Stimulated activated CD4-positive, alpha-beta T cell treated with anti-CD3 and anti-CD28 coated beads, Interleukin-12 subunit alpha, Interleukin-12 subunit beta, amount 100 ng/mL, for 48 hours (primary cell): ENCODE measurements around the gene IPPK.

Experiments used
- DNase-seq, 3 donors: peaks; one replicate each; pipeline ENCODE4 v3.0.0-alpha.2; 2020; ENCODE audit warnings: low read depth in 2 of 3, low spot score in 1 of 3

IPPK gene

GRCh38 chr9:92616199-92616641, 53.7 kb downstream of the IPPK start:
- DNase-seq, result no peak

GRCh38 chr9:92615790-92616189, 54.1 kb downstream of the IPPK start:
- no peak for DNase-seq

GRCh38 chr9:92614763-92615461, 55.0 kb downstream of the IPPK start:
- no peak for DNase-seq

- no peak for DNase-seq
These were observed 55.8 kb downstream of the IPPK start for GRCh38 chr9:92614123-92614510.

GRCh38 chr9:92613268-92614122, 56.4 kb downstream of the IPPK start:
- DNase-seq, result no peak

GRCh38 chr9:92612816-92613215, 57.1 kb downstream of the IPPK start:
- no peak for DNase-seq

- no peak for DNase-seq
These were observed 57.6 kb downstream of the IPPK start for GRCh38 chr9:92612292-92612691.

GRCh38 chr9:92611621-92612285, 58.2 kb downstream of the IPPK start:
- no peak for DNase-seq

GRCh38 chr9:92610470-92611420, 59.2 kb downstream of the IPPK start:
- no peak for DNase-seq

GRCh38 chr9:92608909-92609445, 61.0 kb downstream of the IPPK start:
- no peak for DNase-seq

- no peak for DNase-seq
These were observed 61.6 kb downstream of the IPPK start for GRCh38 chr9:92608241-92608908.

GRCh38 chr9:92607773-92608172, 62.2 kb downstream of the IPPK start:
- no peak for DNase-seq

GRCh38 chr9:92607088-92607487, 62.8 kb downstream of the IPPK start:
- no peak for DNase-seq

- no peak for DNase-seq
These were observed 64.7 kb downstream of the IPPK start for GRCh38 chr9:92605224-92605623.

GRCh38 chr9:92603990-92604389, 65.9 kb downstream of the IPPK start:
- DNase-seq, result no peak

GRCh38 chr9:92603100-92603499, 66.8 kb downstream of the IPPK start:
- no peak for DNase-seq

- DNase-seq, result no peak
These were observed 67.5 kb downstream of the IPPK start for GRCh38 chr9:92602413-92602812.

GRCh38 chr9:92601451-92601850, 68.5 kb downstream of the IPPK start:
- no peak for DNase-seq

- DNase-seq, result no peak
These were observed 69.3 kb downstream of the IPPK start for GRCh38 chr9:92600462-92601261.
